Vagina (tissue), 2 donors: ENCODE results near the gene DPCD. TPM values are rescaled to one million over a fixed set of nuclear protein-coding genes. Genes with fewer than 3 reads are reported as not detected.

Experiments used
- DNase-seq, 2 donors: peaks; one replicate each; pipeline ENCODE4 v3.0.0-alpha.2; 2017; ENCODE audit errors: extremely low spot score in 2 of 2
- H3K27ac ChIP-seq: fragments of 200-600 bp; sonication (generic); one replicate; pipeline ENCODE4 v1.5.1; 2019
- H3K27me3 ChIP-seq: fragments of 200-600 bp; sonication (generic); one replicate; pipeline ENCODE4 v1.5.1; 2019
- H3K36me3 ChIP-seq, 2 donors: fragments of 200-600 bp; sonication (generic); one replicate each; pipeline ENCODE4 v1.5.1; 2017 to 2019
- H3K4me1 ChIP-seq: fragments of 200-600 bp; sonication (generic); one replicate; pipeline ENCODE4 v1.5.1; 2019
- H3K4me3 ChIP-seq, 2 donors: fragments of 200-600 bp; sonication (generic); 1 replicate in 1 of 2; 2 replicates in 1 of 2; pipeline ENCODE4 v1.5.1; 2016 to 2019
- H3K9me3 ChIP-seq: fragments of 200-600 bp; sonication (generic); one replicate; pipeline ENCODE4 v1.5.1; 2019
- POLR2A ChIP-seq, 2 donors: fragments of 450-650 bp; IDR thresholded peaks; one replicate each; pipeline ENCODE4 v1.6.1; 2017; ENCODE audit warnings: antibody characterized with exemption in 2 of 2, mild to moderate bottlenecking in 2 of 2, moderate library complexity in 2 of 2
- POLR2AphosphoS5 ChIP-seq, 2 donors: sonication (generic); formaldehyde crosslinking; IDR thresholded peaks; one replicate each; pipeline ENCODE4 v1.9.0; 2017; ENCODE audit warnings: antibody characterized with exemption in 2 of 2, mild to moderate bottlenecking in 2 of 2, low read depth in 1 of 2; ENCODE audit not compliant: insufficient read depth in 1 of 2
- intact Hi-C: fragments of 100-400 bp; cut with DNase I; formaldehyde crosslinking; loops from one replicate; pipeline ENCODE4 v1.15.1; 2023
- total RNA-seq: library from RNA; depleted of rRNA; stranded (reverse); fragments of >200 nt; gene quantifications from one replicate; pipeline ENCODE4 v1.2.3, GENCODE V29; 2016
- TF ChIP-seq, protein P1 (sequence below), 3 experiments: fragments of 450-650 bp in 2 of 3; fragments of 200-600 bp in 1 of 3; sonication (generic) in 1 of 3; IDR thresholded peaks; one replicate each; pipeline ENCODE4 v1.5.1; 2017 to 2019; ENCODE audit warnings: antibody characterized with exemption in 3 of 3, mild to moderate bottlenecking in 2 of 3, moderate library complexity in 2 of 3

DPCD gene
- total RNA-seq, 1 donor from 2014 or later: 13.8 TPM

DNA sequence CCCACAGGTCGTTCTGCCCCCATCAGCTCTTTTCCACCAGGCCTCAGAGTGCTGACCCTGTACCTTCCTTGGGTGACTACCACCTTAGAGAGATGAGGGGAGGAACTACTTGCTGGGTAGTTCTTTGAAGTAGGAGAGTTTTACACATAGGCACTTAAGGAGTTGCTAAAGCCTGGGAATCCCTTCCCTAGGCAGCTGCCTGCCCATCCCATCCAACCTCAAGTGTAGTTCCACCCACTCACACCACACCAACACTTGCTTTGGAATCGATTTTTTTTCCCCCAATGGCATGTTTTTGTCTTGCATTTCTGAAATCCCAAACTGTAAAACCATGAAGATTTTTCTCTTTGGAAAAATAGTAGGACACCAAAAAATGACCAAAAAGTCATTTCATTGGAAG lies 59.1 kb downstream of the DPCD start:
- peaks cover 0 to 7% of the 10 kb centered on the region in 2 donors for H3K36me3 ChIP-seq
- H3K27me3 ChIP-seq: no peaks in the 10 kb centered on the region
- intact Hi-C loops: no loop called here
- H3K4me3 ChIP-seq: no peak overlapping the region
- DNase-seq: no peak
- no peak overlapping the region for H3K27ac ChIP-seq
- TF ChIP-seq POLR2AphosphoS5 (IDR thresholded peaks at IDR 0.05; ENCODE audit: insufficient read depth in 1 of 2, low read depth in 1 of 2) (no peak), POLR2A (IDR thresholded peaks at IDR 0.05) (no peak)
- TF ChIP-seq, protein P1, sequence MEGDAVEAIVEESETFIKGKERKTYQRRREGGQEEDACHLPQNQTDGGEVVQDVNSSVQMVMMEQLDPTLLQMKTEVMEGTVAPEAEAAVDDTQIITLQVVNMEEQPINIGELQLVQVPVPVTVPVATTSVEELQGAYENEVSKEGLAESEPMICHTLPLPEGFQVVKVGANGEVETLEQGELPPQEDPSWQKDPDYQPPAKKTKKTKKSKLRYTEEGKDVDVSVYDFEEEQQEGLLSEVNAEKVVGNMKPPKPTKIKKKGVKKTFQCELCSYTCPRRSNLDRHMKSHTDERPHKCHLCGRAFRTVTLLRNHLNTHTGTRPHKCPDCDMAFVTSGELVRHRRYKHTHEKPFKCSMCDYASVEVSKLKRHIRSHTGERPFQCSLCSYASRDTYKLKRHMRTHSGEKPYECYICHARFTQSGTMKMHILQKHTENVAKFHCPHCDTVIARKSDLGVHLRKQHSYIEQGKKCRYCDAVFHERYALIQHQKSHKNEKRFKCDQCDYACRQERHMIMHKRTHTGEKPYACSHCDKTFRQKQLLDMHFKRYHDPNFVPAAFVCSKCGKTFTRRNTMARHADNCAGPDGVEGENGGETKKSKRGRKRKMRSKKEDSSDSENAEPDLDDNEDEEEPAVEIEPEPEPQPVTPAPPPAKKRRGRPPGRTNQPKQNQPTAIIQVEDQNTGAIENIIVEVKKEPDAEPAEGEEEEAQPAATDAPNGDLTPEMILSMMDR (IDR thresholded peaks at IDR 0.05): no peak
- H3K9me3 ChIP-seq: no peaks in the 10 kb centered on the region
- H3K4me1 ChIP-seq: no peaks in the 10 kb centered on the region

DNA sequence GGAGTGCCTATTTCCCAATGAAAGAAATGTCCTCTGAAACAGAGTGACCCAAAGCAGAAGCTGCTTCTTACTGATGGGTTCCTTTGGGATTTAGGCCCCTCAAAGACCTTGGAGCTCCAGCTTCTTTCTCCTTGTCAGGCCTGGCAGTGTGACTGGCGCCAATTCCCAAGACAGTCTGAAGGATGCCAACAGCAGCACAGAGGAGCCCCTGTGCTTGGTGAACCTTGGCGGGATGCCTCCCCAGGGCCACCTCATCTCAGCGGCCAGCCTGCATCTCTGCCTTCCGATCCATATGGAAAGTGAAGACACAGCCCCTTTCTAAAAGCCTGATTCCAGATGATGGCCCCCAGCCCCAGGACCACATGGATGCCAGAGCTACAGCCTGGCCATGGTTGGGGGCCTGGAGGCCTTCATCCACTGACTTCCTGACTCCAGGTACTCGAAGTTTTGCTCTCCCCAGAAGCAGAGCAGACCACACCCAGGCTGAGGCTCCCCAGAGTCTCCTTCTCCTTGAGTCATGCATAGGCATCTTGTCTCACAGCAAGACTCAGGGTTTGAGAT lies 61.5 kb downstream of the DPCD start:
- Histone ChIP-seq H3K4me1 (no peaks in the 10 kb centered on the region), H3K4me3 (no peak overlapping the region), H3K36me3 (peaks cover 0 to 7% of the 10 kb centered on the region in 2 donors), H3K9me3 (no peaks in the 10 kb centered on the region), H3K27ac (no peak overlapping the region), H3K27me3 (no peaks in the 10 kb centered on the region)
- intact Hi-C loops: no loop called here
- DNase-seq: no peak
- TF ChIP-seq, protein P1 (IDR thresholded peaks at IDR 0.05): no peak
- TF ChIP-seq POLR2A (IDR thresholded peaks at IDR 0.05) (no peak), POLR2AphosphoS5 (IDR thresholded peaks at IDR 0.05; ENCODE audit: insufficient read depth in 1 of 2, low read depth in 1 of 2) (no peak)

DNA sequence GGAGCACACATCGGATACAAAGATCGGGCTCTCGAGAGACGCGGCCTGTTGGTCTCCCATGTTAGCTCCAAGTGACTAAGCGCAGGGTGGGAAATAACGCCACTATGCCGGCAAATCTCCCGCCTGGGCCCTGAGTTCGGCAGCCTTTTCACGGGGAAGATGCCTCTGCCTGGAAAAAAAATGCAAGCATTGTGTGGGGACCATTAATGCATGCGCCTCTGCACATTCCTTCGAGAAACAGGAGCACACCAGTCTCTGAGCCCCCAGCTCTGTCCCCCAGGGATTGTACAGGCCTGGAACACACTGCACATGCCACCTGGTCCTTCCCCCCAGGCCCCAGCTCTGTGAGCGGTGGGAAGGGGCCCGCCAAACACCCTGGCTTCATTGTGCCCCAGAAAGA lies 62.7 kb downstream of the DPCD start:
- TF ChIP-seq, protein P1 (IDR thresholded peaks at IDR 0.05): no peak
- TF ChIP-seq POLR2AphosphoS5 (IDR thresholded peaks at IDR 0.05; ENCODE audit: insufficient read depth in 1 of 2, low read depth in 1 of 2) (no peak), POLR2A (IDR thresholded peaks at IDR 0.05) (no peak)
- Histone ChIP-seq H3K36me3 (peaks cover 0 to 12% of the 10 kb centered on the region in 2 donors), H3K27ac (no peak overlapping the region), H3K9me3 (no peaks in the 10 kb centered on the region), H3K4me3 (no peak overlapping the region), H3K4me1 (no peaks in the 10 kb centered on the region), H3K27me3 (no peaks in the 10 kb centered on the region)
- intact Hi-C loops: no loop called here
- DNase-seq: no peak

DNA sequence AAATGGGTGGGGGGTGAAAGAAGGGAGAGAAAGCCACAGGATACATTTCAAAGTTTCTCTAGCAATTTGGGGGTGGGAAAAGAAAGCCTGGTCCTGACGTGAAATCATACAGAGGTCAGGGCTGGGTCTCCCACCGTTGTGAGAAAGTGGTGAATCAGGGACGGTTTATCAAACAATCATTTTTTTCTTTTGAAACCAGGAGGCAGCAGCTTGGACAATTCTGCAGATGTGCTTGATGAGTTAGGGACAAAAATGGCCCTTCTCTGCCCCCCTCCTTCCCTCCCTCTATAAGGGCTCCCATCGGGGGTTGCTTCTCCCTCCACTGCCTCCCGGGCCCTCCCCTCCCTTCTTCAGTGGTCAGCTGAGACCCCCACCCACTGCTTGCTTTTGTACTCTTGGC lies 63.2 kb downstream of the DPCD start:
- Histone ChIP-seq H3K27me3 (no peaks in the 10 kb centered on the region), H3K4me1 (no peaks in the 10 kb centered on the region), H3K4me3 (no peak overlapping the region), H3K9me3 (no peaks in the 10 kb centered on the region), H3K36me3 (peaks cover 0 to 12% of the 10 kb centered on the region in 2 donors), H3K27ac (no peak overlapping the region)
- DNase-seq: no peak
- TF ChIP-seq, protein P1 (IDR thresholded peaks at IDR 0.05): no peak
- TF ChIP-seq POLR2A (IDR thresholded peaks at IDR 0.05) (no peak), POLR2AphosphoS5 (IDR thresholded peaks at IDR 0.05; ENCODE audit: insufficient read depth in 1 of 2, low read depth in 1 of 2) (no peak)
- intact Hi-C loops: no loop called here

DNA sequence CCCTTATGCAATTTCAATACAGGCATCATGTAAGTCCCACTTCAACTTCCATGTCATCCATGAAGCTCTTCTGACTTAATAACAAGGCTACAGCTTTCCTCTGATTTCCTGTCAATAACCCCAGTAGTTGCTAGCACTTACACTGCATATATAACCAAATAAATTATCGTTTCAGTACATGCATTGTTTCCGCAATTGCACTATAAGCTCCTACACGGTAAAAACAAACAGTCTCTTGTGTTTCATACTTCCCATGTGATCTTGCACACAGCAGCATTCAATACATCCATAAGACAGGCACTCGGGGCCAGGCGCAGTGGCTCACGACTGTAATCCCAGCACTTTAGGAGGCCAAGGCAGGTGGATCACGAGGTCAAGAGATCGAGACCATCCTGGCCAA lies 65.4 kb downstream of the DPCD start:
- TF ChIP-seq POLR2AphosphoS5 (IDR thresholded peaks at IDR 0.05; ENCODE audit: insufficient read depth in 1 of 2, low read depth in 1 of 2) (no peak), POLR2A (IDR thresholded peaks at IDR 0.05) (no peak)
- TF ChIP-seq, protein P1 (IDR thresholded peaks at IDR 0.05): no peak
- H3K4me3 ChIP-seq: no peak overlapping the region
- intact Hi-C loops: no loop called here
- DNase-seq: no peak
- no peak overlapping the region for H3K27ac ChIP-seq
- peaks cover 0 to 12% of the 10 kb centered on the region in 2 donors for H3K36me3 ChIP-seq
- H3K4me1 ChIP-seq: no peaks in the 10 kb centered on the region
- H3K27me3 ChIP-seq: no peaks in the 10 kb centered on the region
- no peaks in the 10 kb centered on the region for H3K9me3 ChIP-seq
